ENCODE data around the gene TCEAL8.

TCEAL8 gene

GRCh38 chrX:103215425-103215991 is 39.4 kb downstream of the TCEAL8 start:
- no peak for FAIRE-seq
- no peak for DNase-seq (ENCODE audit: insufficient read length, low spot score)

DNA sequence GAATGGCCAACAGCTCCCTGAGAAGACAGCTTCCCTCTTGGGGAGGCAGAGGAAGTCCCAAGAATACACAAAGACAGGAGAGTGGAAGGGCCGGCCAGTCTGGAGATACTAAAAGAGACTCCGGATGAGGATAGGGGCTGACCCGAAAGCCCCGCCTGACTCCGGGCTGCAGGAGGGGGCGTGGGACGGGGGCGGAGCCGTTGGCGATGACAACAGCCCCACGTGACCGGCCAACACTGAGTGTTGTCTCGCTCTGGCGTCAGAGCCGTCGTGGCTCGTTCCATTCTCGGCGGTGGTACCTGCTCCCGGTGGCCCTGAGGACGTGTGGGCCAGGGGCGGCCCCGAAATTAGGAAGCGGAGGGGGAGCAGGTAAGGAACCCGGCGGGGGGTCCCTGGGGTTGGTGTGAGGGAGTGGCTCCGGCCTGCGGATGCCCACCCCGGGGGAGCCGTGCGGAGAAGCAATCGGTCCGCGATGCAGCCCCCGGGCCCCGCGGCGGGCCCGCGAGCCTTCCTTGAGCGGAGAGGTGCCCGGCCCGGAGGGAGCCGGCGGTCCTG is 40.0 kb downstream of the TCEAL8 start, which contains the start of gene BEX4:
Gene BEX4, plus strand, starts transcription at position 239 of the 555 bp plus-strand sequence. CDS start 1,046 bp downstream, outside the sequence.
- FAIRE-seq = no peak

DNA sequence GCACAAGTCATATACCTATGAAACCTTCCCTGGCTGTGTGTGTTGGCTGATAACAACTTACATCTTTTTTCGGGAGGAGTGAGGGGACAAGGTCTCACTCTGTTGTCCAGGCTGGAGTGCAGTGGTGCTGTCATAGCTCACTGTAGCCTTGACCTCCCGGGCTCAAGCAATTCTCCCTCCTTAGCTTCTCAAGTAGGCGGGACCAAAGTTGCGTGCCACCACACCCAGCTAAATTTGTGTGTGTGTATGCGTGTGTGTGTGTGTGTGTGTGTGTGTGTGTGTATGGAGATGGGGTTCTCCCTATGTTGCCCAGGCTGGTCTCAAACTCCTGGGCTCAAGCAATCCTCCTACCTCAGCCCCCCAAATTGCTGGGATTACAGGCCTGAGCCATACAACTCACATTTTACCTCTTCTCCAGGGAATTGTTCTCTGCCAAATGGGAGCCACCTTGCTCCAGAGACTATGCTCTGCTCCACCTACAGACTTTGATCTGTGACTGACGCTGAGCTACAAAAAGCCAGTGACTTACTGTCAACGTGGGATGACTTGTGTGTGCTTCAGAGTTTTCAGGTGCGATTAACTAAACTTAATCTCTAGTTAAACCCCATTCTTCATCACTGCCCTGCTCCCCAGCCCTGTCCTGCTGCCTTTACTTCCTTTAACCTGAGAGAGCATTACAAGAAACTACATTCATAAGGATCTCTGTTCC is 42.1 kb downstream of the TCEAL8 start:
- FAIRE-seq = no peak

More for the DNA sequence above, 40.0 kb downstream of the TCEAL8 start, which contains the start of gene BEX4:
- DNase-seq (ENCODE audit: insufficient read length, low spot score) = peak; percentile 48

DNA sequence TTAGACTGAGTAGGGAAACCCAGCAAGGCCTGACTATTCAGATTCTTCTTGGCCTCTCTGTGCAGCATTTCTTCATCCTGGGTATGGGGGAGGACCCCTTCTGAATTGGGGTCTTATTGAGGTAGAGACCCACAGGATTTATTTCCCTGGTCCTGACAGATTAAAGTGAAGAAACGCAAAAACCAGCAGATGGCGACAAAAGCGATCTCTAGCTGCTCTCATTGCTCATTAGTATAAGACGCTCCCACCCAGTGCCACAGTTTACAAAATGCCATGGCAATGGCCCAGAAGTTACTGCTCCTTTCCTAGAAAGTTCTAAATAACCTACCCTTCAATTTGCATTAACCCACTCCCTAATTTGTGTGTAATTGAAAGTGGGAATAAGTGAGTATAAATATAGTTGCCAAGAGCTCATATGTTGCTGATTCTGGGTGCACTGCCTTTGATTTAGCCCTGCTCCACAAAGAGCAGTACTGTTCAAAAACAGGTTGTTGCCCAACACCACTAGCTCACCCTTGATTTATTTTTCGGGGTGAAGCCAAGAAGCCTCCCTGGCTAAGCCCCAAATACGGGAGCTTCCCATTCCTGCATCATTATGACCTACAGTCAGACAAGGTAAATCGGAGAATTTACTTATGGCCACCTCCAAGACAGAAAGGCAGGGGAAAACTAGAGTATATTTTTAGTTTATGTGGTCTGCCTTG is 43.8 kb downstream of the TCEAL8 start:
- no peak for DNase-seq (ENCODE audit: insufficient read length, low spot score)
- FAIRE-seq = peak; percentile 61

More for the DNA sequence above, 42.1 kb downstream of the TCEAL8 start:
- DNase-seq (ENCODE audit: insufficient read length, low spot score) = no peak

- FAIRE-seq (no peak), DNase-seq (ENCODE audit: insufficient read length, low spot score) (no peak)
These were observed 44.9 kb downstream of the TCEAL8 start for GRCh38 chrX:103210056-103210455.
